PC-9 (cell line): Measurements from ENCODE around the gene STAG1.

Source experiments
- EZH2 ChIP-seq: fragments of 200-600 bp; sonication (generic); IDR thresholded peaks from 2 replicates; pipeline ENCODE4 v1.8.0; 2017; ENCODE audit warnings: antibody characterized with exemption, low read depth
- TF ChIP-seq, protein P1 (sequence below): fragments of 200-600 bp; sonication (generic); conservative IDR thresholded peaks from 2 replicates; pipeline ENCODE4 v1.6.1; 2017; ENCODE audit warnings: mixed run types, antibody characterized with exemption, mild to moderate bottlenecking, moderate library complexity

DNA sequence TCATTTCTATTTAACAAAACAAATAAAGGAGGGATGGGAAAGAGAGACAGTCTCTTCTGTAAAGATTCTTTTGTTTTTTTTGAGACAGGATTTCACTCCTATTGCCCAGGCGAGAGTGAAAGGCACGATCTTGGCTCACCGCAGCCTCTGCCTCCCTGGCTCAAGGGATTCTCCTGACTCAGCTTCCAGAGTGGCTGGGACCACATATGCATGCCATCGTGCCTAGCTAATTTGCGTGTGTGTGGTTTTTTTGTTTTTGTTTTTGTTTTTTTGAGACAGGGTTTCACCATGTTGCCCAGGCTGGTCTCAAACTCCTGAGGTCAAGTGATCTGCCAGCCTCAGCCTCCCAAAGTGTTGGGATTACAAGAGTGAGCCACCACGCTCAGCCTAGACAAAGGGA is 23.3 kb downstream of the STAG1 start:
- TF ChIP-seq, protein P1, sequence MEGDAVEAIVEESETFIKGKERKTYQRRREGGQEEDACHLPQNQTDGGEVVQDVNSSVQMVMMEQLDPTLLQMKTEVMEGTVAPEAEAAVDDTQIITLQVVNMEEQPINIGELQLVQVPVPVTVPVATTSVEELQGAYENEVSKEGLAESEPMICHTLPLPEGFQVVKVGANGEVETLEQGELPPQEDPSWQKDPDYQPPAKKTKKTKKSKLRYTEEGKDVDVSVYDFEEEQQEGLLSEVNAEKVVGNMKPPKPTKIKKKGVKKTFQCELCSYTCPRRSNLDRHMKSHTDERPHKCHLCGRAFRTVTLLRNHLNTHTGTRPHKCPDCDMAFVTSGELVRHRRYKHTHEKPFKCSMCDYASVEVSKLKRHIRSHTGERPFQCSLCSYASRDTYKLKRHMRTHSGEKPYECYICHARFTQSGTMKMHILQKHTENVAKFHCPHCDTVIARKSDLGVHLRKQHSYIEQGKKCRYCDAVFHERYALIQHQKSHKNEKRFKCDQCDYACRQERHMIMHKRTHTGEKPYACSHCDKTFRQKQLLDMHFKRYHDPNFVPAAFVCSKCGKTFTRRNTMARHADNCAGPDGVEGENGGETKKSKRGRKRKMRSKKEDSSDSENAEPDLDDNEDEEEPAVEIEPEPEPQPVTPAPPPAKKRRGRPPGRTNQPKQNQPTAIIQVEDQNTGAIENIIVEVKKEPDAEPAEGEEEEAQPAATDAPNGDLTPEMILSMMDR = no peak
- TF ChIP-seq EZH2 = no peak
